Endodermal cell (in vitro differentiated cells): ENCODE results near the gene PDK3. TPM values are rescaled to one million over a fixed set of nuclear protein-coding genes. Genes with fewer than 3 reads are reported as not detected.
A peak's percentile ranks its signal among the peaks of the same experiment; 100 is the strongest.

ENCODE experiments used
- DNase-seq: peaks from one replicate; pipeline ENCODE4 v3.0.0-alpha.2; 2017
- H3K27ac ChIP-seq: 2 replicates; pipeline ENCODE4 v1.5.1; 2013; ENCODE audit warnings: mild to moderate bottlenecking, low read depth, low read length, moderate library complexity
- H3K27me3 ChIP-seq: 2 replicates; pipeline ENCODE4 v1.6.1; 2013; ENCODE audit warnings: mild to moderate bottlenecking, low read length, moderate library complexity; ENCODE audit not compliant: insufficient read depth, control insufficient read depth, poor library complexity, severe bottlenecking
- H3K36me3 ChIP-seq: 2 replicates; pipeline ENCODE4 v1.7.0; 2013; ENCODE audit warnings: mild to moderate bottlenecking, low read length, moderate library complexity; ENCODE audit not compliant: control insufficient read depth, insufficient read depth
- H3K4me1 ChIP-seq: one replicate; pipeline ENCODE4 v1.7.0; 2013; ENCODE audit warnings: low read length; ENCODE audit not compliant: control insufficient read depth, insufficient read depth
- H3K4me3 ChIP-seq: 2 replicates; pipeline ENCODE4 v1.5.1; 2013; ENCODE audit warnings: mild to moderate bottlenecking, low read length, moderate library complexity
- H3K9ac ChIP-seq: 2 replicates; pipeline ENCODE4 v1.6.1; 2013; ENCODE audit warnings: mild to moderate bottlenecking, low read length, moderate library complexity; ENCODE audit not compliant: poor library complexity, severe bottlenecking; ENCODE audit errors: extremely low read depth
- H3K9me3 ChIP-seq: 2 replicates; pipeline ENCODE4 v1.6.1; 2013; ENCODE audit warnings: mild to moderate bottlenecking, low read length, moderate library complexity; ENCODE audit not compliant: control insufficient read depth
- H3K27ac Mint-ChIP-seq: 2 replicates; pipeline ENCODE4 v1.8.0; 2020; ENCODE audit warnings: mixed read lengths
- H3K27me3 Mint-ChIP-seq: 2 replicates; pipeline ENCODE4 v1.8.0; 2021; ENCODE audit warnings: mild to moderate bottlenecking, mixed read lengths; ENCODE audit not compliant: insufficient read depth
- H3K36me3 Mint-ChIP-seq: 2 replicates; pipeline ENCODE4 v1.8.0; 2020; ENCODE audit warnings: low read depth, mixed read lengths
- H3K4me1 Mint-ChIP-seq: 2 replicates; pipeline ENCODE4 v1.8.0; 2020; ENCODE audit warnings: mixed read lengths
- H3K4me3 Mint-ChIP-seq: 2 replicates; pipeline ENCODE4 v1.8.0; 2020; ENCODE audit warnings: mild to moderate bottlenecking, moderate library complexity, mixed read lengths
- H3K9me3 Mint-ChIP-seq: 2 replicates; pipeline ENCODE4 v1.8.0; 2020; ENCODE audit warnings: mild to moderate bottlenecking, mixed read lengths
- WGBS, 2 experiments: methylation state at CpG; one replicate each; pipeline versions ENCODE4 v1.1.5 to v1.1.7; 2013; ENCODE audit warnings: missing lambda C conversion rate in 2 of 2, mixed read lengths in 1 of 2; ENCODE audit not compliant: insufficient coverage in 1 of 2, insufficient read length in 1 of 2; 5-methylcytosine and 5-hydroxymethylcytosine counted together
- total RNA-seq, 2 donors: library from RNA; stranded (reverse); fragmentation: NEBNext Ultra II Directional in 1 of 2; extraction: Animal tissue kit (Norgen Biotek cat#: 25700) in 1 of 2; gene quantifications; 2 replicates in 1 of 2; 3 replicates in 1 of 2; pipeline ENCODE4 v1.2.1, GENCODE V29; 2021
- TF ChIP-seq, protein P1 (sequence below): fragments of 200-600 bp; sonication (generic); conservative IDR thresholded peaks from 2 replicates; pipeline ENCODE4 v1.5.0; 2021; ENCODE audit warnings: antibody characterized with exemption, mild to moderate bottlenecking

PDK3 gene
- total RNA-seq, 2 donors from 2014 or later, result 14.9 to 21.9 TPM

GRCh38 chrX:24494647-24495075 is 29.6 kb downstream of the PDK3 start:
- Histone ChIP-seq H3K4me1 (peaks cover 2% of the 10 kb centered on the region), H3K27ac (no peak overlapping the region), H3K9ac (no peak overlapping the region), H3K27me3 (no peaks in the 10 kb centered on the region), H3K36me3 (no peaks in the 10 kb centered on the region), H3K9me3 (no peaks in the 10 kb centered on the region), H3K4me3 (no peak overlapping the region)
- WGBS, 2 experiments, result 91 to 100% methylated on average over 2 to 6 of the region's 8 CpGs
- peaks cover 13% of the 10 kb centered on the region for H3K36me3 Mint-ChIP-seq
- DNase-seq, result no peak
- no peaks in the 10 kb centered on the region for H3K27me3 Mint-ChIP-seq
- peaks cover 21% of the 10 kb centered on the region for H3K4me1 Mint-ChIP-seq
- H3K27ac Mint-ChIP-seq, result peak overlapping the region; percentile 55
- no peak overlapping the region for H3K4me3 Mint-ChIP-seq
- no peaks in the 10 kb centered on the region for H3K9me3 Mint-ChIP-seq
- TF ChIP-seq, protein P1, sequence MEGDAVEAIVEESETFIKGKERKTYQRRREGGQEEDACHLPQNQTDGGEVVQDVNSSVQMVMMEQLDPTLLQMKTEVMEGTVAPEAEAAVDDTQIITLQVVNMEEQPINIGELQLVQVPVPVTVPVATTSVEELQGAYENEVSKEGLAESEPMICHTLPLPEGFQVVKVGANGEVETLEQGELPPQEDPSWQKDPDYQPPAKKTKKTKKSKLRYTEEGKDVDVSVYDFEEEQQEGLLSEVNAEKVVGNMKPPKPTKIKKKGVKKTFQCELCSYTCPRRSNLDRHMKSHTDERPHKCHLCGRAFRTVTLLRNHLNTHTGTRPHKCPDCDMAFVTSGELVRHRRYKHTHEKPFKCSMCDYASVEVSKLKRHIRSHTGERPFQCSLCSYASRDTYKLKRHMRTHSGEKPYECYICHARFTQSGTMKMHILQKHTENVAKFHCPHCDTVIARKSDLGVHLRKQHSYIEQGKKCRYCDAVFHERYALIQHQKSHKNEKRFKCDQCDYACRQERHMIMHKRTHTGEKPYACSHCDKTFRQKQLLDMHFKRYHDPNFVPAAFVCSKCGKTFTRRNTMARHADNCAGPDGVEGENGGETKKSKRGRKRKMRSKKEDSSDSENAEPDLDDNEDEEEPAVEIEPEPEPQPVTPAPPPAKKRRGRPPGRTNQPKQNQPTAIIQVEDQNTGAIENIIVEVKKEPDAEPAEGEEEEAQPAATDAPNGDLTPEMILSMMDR, result no peak

DNA sequence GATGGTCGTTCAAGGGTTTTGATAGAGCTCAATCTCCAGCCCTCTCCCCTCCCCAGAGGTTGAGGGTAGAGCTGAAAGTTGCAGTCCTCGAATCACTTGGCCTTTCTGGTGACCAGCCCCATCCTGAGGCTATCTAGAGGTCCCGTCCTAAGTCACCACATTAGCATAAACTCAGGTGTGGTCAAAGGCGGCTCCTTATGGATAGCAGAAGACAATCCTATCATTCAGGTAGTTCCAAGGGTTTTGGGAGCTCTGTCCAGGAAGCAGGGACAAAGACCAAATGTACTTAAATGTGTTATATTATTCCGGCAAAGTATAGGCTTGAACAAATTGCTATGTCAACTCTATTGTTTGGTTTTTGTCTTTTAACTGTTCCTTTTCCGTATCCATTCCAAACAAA is 30.6 kb downstream of the PDK3 start:
- Mint-ChIP-seq H3K9me3 (no peaks in the 10 kb centered on the region), H3K4me1 (peaks cover 21% of the 10 kb centered on the region), H3K36me3 (peaks cover 14% of the 10 kb centered on the region), H3K4me3 (no peak overlapping the region), H3K27ac (no peak overlapping the region), H3K27me3 (no peaks in the 10 kb centered on the region)
- no peak overlapping the region for H3K9ac ChIP-seq
- TF ChIP-seq, protein P1, result no peak
- no peak overlapping the region for H3K4me3 ChIP-seq
- peaks cover 2% of the 10 kb centered on the region for H3K4me1 ChIP-seq
- no peak overlapping the region for H3K27ac ChIP-seq
- H3K27me3 ChIP-seq, result no peaks in the 10 kb centered on the region
- 96% methylated on average over 4 of the region's 6 CpGs; no CpG with 5 or more reads in 1 of the 2 experiments for WGBS, 2 experiments
- H3K36me3 ChIP-seq, result no peaks in the 10 kb centered on the region
- H3K9me3 ChIP-seq, result no peaks in the 10 kb centered on the region
- DNase-seq, result no peak

DNA sequence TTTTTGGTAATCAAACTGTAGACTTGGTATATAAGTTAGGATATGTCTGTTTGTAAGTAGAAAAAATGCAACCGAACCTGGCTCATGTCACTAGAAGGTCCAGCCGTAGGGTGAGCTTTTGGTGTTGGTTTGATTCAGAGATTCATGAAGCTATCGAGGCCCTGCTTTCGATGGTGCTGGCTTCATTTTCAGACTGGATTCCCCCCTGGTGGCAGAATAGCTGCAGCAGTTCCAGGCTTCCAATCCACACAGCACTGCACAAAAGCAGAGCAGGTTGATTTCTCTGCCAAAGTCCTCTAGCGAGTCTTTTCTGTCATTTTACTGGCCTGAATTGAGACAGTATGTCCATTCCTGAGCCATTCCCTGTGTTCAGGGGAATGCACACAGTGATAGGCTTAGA is 33.1 kb downstream of the PDK3 start:
- Mint-ChIP-seq H3K27me3 (no peaks in the 10 kb centered on the region), H3K4me3 (no peak overlapping the region), H3K4me1 (peaks cover 21% of the 10 kb centered on the region), H3K27ac (peak overlapping the region; percentile 30), H3K36me3 (peaks cover 16% of the 10 kb centered on the region), H3K9me3 (no peaks in the 10 kb centered on the region)
- TF ChIP-seq, protein P1, result peak; percentile 64
- WGBS, 2 experiments, result 93 to 100% methylated on average over 1 to 5 of the region's 5 CpGs
- peak; percentile 61 for DNase-seq
- Histone ChIP-seq H3K36me3 (no peaks in the 10 kb centered on the region), H3K4me3 (no peak overlapping the region), H3K27me3 (no peaks in the 10 kb centered on the region), H3K4me1 (peaks cover 2% of the 10 kb centered on the region), H3K9me3 (no peaks in the 10 kb centered on the region), H3K27ac (no peak overlapping the region), H3K9ac (no peak overlapping the region)
